Measurements from ENCODE around the gene RNF141.

RNF141 gene

GRCh38 chr11:10540915-10541560, at the start of gene RNF141:
Gene RNF141, minus strand, starts transcription at chr11:10541187. Its CDS starts 7,029 bp downstream, at chr11:10534158.
- DNase-seq = peak; percentile 77 to 87

DNA sequence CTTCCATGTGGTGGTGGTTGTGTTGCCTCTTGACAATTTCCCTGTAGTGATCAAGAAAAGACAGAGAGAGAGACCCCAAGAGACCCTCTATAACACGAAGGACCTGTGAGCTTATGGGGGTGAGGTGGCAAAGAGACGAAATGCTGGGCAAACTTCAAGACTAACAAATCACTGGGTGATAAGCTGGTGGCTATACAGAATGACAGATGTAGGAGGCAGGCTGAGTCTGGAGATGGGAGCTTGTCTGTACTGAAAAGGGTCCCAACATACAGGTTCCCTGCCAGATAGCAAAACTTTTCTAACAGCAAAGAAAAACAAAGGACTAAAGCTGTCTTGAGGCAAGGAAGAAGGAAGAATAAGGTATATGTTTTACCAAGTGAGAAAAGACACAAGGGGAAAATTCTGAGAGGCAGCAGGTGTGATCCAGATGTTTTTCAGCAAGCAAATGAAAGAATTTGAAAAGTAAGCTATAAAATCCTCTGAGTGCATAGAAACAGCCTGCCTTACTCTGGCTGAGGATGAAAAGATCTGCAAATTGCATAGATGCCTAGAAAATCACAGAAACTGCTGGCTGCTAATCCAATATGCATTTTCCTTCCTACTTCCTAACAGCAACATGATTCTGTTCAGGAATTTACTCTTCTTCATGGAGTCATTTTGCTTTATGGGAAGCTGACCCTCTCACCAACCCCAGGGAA, 49.4 kb upstream of the RNF141 start:
- DNase-seq = no peak

DNA sequence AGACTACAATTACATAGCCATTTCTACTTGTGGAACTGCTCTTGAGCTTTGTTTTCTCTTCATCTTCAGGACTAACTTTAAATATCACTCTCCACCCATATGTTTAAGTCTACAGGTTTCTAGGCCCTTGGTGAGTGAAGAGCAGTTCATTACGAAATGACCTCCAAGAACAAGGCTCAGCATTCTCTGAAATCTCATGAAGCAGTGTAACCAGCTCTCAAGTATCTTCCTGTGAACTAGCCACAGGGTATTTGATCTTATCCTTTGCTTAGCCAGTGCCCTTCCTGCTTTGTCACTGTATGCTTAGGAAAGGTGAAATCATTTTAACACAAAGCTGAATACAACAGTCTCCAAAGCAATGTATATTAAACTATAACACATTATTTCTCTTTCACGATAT, 47.9 kb upstream of the RNF141 start:
- no peak for DNase-seq

- no peak for DNase-seq
Observed at GRCh38 chr11:10587995-10588394, 47.0 kb upstream of the RNF141 start.

- DNase-seq = no peak
Observed at GRCh38 chr11:10587388-10587787, 46.4 kb upstream of the RNF141 start.

DNA sequence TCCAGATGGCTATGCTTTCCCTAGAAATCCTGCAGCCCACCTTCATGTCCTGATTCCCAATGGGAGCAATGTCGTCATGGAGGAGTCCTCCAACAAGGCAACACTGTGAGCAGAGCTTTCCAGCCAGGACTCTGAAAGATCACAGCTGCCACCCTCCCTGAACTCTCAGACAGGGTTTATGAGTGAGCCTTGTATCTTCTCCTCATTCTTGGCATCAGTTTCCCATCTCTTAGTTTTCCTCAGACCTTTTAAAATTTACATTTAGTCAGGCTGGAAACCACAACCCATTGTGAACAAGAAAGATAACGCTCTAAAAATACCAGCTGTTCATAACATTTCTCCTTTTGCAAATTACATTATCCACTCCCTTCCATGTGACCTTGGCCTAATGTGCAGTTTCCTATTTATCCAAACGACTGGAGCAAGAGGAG, 43.1 kb upstream of the RNF141 start:
- DNase-seq = no peak

GRCh38 chr11:10581481-10582019, 40.6 kb upstream of the RNF141 start:
- no peak for DNase-seq

DNA sequence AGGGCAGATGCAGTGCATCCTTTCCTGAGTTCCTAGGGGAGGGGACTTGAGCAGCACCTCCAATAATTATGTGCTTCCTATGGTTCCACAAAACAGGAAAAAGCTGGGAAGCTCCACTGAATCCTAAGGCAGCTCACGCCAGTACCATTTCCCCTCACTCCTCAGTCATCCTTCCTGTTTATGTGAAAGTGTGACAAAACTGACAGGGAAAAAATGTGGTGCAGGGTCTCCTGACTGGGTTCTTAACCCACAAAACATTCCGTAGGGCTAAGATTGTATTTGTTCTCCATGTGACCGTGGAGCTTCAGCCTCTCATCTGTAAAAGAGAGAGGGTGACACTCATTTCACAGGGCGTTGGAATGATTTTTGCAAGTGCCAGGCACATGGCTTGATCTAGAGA, 39.6 kb upstream of the RNF141 start:
- DNase-seq = no peak

- no peak for DNase-seq
Observed at GRCh38 chr11:10579700-10580099, 38.7 kb upstream of the RNF141 start.

GRCh38 chr11:10576035-10576398, 35.0 kb upstream of the RNF141 start:
- DNase-seq = no peak

- DNase-seq = no peak
Observed at GRCh38 chr11:10575346-10576034, 34.5 kb upstream of the RNF141 start.

GRCh38 chr11:10573556-10573955, 32.6 kb upstream of the RNF141 start:
- DNase-seq = no peak

DNA sequence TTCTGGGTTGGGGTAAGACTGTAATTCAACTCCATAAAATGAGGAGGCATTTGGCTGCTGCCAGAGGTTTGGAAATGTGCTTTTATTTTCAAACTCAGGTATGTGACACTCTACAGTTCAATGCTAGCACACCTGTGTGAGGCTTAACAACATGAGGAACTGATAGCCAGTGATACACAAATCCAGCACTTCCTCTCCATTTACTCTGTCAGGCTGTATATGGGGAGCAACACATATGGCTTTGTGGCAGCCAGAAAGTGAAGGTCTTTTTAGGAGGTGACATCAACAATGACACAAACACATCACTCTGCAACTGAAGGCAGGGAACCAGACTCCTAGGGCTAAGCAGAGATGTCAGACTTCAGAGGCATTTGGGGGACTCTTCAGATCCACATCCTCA, 32.0 kb upstream of the RNF141 start:
- no peak for DNase-seq

DNA sequence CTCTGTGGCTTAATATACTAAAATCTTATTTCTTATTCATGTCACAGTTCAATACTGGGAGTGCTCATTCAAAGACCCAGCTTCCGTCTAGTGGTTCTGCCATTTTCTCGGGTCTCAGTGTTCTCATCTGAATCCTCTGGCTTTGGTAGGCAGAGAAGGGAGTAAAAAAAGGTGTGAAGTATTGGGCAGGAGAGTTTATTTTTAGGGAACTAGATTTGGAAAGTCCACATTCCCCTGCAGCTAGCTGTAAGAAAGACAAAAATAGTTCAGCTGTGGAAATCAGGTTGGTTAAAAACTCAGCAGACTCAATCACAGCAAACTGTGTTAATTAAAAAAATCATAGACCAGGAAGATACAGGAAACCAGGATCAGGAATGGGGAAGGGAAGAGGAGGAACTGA, 31.5 kb upstream of the RNF141 start:
- DNase-seq = no peak

DNA sequence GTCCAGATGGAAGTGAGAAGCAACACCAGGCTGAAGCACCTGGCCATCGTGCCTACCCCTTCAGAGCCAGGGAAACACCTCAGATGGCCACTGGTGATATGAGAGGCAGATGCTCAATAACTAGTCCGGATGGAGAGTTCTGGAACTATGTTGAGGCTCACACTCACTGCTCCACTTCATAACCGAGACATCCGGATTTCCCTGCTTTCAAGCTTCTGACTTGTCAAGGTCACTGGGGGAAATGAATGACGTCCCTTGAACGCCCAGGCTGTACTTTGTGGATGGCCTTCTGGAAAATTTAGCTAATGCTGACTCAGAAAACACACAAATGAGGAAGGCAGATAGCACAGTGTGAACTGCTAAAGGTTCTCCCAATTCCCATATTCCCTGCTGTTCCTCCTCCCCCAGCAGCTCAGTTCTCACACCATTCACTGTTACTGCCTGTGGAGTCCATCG, 27.5 kb upstream of the RNF141 start, which contains the start of gene LYVE1:
Gene LYVE1 (minus strand): TSS at position 180 of the 456 bp plus-strand sequence. CDS start 133 bp downstream, at position 47.
- no peak for DNase-seq

DNA sequence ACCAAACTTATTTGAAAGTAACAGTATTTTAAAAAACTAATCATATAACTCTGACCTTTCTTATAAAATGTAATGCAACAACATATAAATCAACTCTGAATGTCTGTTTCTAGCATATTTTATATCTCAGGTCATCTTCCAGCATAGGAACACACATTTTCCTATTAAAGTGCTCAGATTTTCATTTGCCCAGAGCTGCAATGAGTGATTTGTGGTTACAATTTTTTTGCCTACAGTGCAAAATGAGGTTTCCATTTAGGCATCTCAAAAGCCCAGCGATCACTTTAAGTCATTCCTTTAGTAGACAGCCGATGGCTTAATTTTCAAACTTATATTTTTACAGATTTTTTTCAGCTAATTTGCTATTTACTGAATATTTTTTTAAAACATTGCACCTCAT, 26.5 kb upstream of the RNF141 start:
- no peak for DNase-seq

DNA sequence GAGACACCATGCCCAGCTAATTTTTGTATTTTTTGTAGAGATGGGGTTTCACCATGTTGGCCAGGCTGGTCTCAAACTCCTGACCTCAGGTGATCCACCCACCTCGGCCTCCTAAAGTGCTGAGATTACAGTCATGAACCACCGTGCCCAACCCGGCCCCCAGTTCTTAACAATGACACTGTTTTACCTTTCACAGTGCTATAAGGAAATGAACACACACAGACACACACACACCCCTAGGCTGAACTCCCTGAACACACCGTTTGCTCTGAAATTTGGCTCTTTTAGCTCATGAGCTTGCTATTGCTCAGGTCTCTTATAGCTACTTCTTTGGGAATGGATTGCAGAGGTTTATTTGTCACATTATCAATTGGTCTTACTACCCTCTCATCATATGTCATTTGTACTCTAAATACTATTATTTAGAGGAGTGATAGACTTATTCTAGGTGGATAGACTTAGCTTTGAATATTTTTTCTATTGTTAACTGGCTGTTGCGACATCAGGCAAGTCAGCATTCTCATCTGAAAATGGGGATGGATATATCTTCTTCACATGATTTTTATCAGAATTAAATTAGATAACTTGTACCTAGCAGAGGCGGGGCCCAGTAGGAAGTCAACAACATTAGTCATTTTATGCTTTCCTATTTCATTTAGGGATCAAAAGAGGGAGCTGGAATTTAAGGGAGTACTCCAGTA, 25.4 kb upstream of the RNF141 start:
- DNase-seq = no peak

GRCh38 chr11:10565493-10565892, 24.5 kb upstream of the RNF141 start:
- DNase-seq = no peak

DNA sequence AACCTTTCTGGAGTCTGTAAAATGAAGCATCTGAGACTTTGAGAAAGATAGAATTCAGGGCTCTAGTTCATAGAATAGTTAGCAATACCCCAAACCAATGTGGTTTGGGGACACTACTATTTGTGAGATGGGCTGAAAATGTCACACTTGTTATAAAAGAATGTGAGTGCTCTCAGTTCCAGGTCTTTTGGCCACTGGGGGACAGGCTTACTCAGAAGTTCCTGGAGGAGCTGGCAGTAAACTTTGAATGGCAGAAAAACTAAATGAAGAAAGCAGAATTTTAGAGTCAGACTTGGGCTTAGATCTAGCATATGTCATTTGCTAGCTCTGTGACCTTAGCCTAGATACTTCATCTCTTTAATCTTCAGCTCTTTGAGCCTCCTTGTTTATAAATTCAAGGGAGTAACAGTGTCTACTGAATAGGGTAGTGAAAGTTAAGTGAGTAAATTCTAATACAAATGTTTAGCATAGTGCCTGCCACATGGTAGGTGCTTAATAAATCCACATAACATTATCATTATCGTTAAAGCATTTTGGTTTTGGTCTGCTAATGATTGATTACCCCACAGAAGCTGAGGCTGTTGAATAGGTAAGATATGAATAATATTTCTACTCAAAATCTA, 23.8 kb upstream of the RNF141 start:
- no peak for DNase-seq

GRCh38 chr11:10564030-10564429, 23.0 kb upstream of the RNF141 start:
- DNase-seq = no peak

DNA sequence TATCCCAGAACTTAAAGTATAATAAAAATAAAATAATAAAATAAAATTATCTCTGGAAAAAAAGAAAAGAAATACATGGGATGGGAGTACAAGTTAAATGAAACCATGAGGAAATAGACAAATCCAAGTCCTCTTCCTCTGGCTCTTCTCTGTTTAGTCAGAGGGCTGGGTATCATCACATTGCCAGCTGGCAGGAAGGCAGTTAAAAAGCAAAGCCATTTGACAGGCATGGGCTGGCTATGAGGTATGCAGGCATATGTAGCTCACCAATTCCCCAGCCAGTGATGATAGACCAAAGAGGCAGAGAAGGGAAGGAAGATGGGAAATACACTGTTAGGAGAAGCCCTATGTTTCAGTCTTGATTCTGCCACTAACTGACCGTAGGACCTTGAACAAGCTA, 21.0 kb upstream of the RNF141 start:
- no peak for DNase-seq

DNA sequence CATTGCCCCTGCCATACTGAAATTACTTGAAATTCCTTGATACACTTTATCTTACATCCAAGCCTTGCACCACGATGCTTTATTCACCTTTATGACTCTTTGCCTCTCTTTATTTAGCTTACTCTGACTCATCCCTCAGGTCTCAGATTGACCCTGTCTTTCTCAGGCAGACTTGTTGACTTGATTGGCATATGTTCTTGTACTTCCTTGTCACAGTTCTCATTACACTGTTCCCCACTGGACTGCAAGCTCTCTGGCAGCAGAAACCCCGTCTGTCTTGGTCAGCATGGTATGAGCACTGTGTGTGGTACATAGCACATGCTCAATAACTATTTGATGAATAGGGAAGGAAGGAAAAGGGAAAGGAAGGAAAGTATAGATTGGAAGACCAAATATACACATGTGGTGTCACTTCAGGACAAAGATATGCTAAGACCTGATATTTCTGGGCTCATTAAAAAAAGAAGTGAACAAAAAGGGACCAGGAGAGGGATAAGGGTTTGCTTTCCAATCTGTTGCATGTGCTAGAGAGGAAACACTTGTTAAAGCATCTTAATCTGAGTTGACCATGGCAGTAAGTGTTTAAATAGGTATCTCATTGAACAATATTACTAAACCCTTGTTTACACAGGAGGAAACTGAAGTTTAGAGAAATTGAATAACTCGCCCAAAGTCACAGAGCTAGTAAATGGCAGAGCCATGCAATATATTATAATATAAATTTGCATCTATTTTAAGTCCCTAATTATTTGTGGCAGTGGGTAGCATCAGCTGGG, 20.2 kb upstream of the RNF141 start:
- no peak for DNase-seq
